Measurements from ENCODE around the gene CFAP77.

The CFAP77 gene

GRCh38 chr9:132590037-132590317 lies 180.0 kb downstream of the CFAP77 start:
- Histone ChIP-seq H3K9ac (ENCODE audit: low read depth in 1 of 2, low read length in 2 of 2) (no peak overlapping the region), H3K4me1 (ENCODE audit: control insufficient read depth in 1 of 2, insufficient read depth in 2 of 2, low read length in 2 of 2) (no peaks in the 10 kb centered on the region), H3K4me3 (ENCODE audit: low read depth in 1 of 2, low read length in 2 of 2) (no peak overlapping the region), H3K27ac (ENCODE audit: low read depth, low read length) (no peak overlapping the region), H3K27me3 (ENCODE audit: control insufficient read depth in 1 of 2, insufficient read depth in 2 of 2, low read length in 2 of 2) (peaks cover 56 to 61% of the 10 kb centered on the region in 2 donors), H3K9me3 (ENCODE audit: control insufficient read depth in 1 of 2, low read length in 2 of 2) (no peaks in the 10 kb centered on the region), H3K36me3 (ENCODE audit: control insufficient read depth in 1 of 2, insufficient read depth in 2 of 2, low read length in 2 of 2) (peaks cover 0 to 13% of the 10 kb centered on the region in 2 donors)

DNA sequence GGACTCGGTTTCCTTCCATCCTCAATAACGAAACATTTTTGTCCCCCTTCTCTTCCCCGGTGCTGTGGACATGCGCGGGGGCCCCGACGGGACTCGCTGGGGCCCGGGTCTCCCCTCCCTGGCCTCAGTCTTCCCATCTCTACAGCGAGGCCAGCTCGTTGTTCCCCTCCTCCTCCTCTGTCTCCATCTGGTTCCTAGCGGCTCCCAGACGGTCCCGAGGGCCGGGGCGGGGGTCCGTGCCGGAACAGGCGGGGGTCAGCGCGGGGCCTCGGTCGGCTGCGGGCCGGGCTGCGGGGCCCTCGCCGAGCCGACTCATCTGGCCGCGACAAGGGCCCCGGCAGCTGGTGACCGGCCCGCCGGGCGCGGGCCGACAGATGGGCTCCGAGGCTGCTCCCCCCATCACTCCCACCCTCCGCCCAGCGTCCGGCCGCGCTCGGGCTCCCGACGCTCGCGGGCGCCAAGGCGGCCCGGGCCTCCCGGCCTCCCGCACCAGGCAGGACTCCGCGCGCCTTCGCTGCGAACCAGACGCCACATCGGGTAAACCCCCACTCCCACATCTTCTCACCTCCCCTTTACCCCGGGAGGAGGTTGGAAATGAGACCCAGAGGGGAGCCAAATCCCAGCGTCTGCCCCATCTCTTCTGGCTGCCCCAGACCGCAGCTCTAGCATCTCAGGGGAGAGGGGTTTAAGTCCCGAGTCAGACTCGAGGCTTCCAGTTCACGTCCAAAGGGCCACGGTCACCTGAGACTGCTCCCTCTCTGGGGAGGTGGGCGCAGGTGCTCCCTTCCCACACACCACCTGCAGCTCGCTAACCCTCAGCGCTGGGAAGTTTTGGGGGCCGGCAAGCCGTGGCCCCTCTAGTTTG lies 180.5 kb downstream of the CFAP77 start:
- Histone ChIP-seq H3K27me3 (ENCODE audit: control insufficient read depth in 1 of 2, insufficient read depth in 2 of 2, low read length in 2 of 2) (peaks cover 50 to 55% of the 10 kb centered on the region in 2 donors), H3K4me1 (ENCODE audit: control insufficient read depth in 1 of 2, insufficient read depth in 2 of 2, low read length in 2 of 2) (no peaks in the 10 kb centered on the region), H3K27ac (ENCODE audit: low read depth, low read length) (no peak overlapping the region), H3K9ac (ENCODE audit: low read depth in 1 of 2, low read length in 2 of 2) (no peak overlapping the region), H3K36me3 (ENCODE audit: control insufficient read depth in 1 of 2, insufficient read depth in 2 of 2, low read length in 2 of 2) (peaks cover 0 to 13% of the 10 kb centered on the region in 2 donors), H3K9me3 (ENCODE audit: control insufficient read depth in 1 of 2, low read length in 2 of 2) (no peaks in the 10 kb centered on the region), H3K4me3 (ENCODE audit: low read depth in 1 of 2, low read length in 2 of 2) (no peak overlapping the region)

DNA sequence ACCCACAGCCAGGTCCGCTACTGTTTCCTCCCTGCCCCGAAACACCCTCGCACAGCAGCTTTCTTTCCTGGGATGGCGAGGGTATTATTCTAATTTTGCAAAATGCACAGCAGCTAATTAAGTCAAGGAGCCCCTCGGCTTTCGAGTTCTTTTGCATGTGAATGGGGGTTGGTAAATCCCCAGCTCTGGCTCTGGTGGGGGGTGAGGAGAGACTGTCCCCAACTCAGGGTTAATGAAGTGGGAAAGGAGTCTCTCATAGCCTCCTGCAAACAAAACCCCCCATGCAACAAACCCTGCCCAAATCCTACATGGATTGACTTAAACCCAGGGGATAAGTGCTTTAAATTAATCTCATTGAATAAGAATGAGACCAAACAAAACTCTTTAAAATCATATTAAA lies 181.2 kb downstream of the CFAP77 start:
- Histone ChIP-seq H3K27me3 (ENCODE audit: control insufficient read depth in 1 of 2, insufficient read depth in 2 of 2, low read length in 2 of 2) (peaks cover 44 to 48% of the 10 kb centered on the region in 2 donors), H3K36me3 (ENCODE audit: control insufficient read depth in 1 of 2, insufficient read depth in 2 of 2, low read length in 2 of 2) (peaks cover 0 to 13% of the 10 kb centered on the region in 2 donors), H3K4me1 (ENCODE audit: control insufficient read depth in 1 of 2, insufficient read depth in 2 of 2, low read length in 2 of 2) (no peaks in the 10 kb centered on the region), H3K9ac (ENCODE audit: low read depth in 1 of 2, low read length in 2 of 2) (no peak overlapping the region), H3K9me3 (ENCODE audit: control insufficient read depth in 1 of 2, low read length in 2 of 2) (no peaks in the 10 kb centered on the region), H3K4me3 (ENCODE audit: low read depth in 1 of 2, low read length in 2 of 2) (no peak overlapping the region), H3K27ac (ENCODE audit: low read depth, low read length) (no peak overlapping the region)

DNA sequence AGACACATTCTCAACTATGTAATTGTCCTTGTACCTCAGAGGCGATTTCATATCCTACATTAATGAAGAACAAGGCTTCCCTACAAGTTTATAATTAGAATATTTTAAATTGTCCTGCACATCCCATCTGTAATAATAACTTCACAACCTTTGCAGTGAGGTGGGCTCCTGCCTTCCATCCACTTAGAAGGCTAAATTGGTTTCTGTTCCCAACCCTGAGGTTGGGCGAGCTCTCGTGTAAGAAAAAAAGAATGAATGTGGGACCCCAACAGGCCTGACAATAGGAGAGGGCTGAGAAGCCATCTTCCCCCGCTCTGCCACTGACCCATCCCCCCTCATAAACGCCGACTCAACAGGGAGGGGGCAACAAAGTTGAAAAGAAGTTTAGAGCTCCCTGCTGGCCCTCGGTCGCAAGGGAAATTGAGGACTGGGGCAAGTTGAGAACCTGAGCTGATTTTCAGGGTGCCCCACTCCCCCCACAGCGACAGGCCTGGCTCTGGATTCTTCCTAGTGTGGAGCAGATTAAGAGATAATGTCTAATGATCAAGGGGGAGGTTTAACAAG lies 181.8 kb downstream of the CFAP77 start:
- Histone ChIP-seq H3K4me1 (ENCODE audit: control insufficient read depth in 1 of 2, insufficient read depth in 2 of 2, low read length in 2 of 2) (no peaks in the 10 kb centered on the region), H3K4me3 (ENCODE audit: low read depth in 1 of 2, low read length in 2 of 2) (no peak overlapping the region), H3K27ac (ENCODE audit: low read depth, low read length) (no peak overlapping the region), H3K9ac (ENCODE audit: low read depth in 1 of 2, low read length in 2 of 2) (no peak overlapping the region), H3K36me3 (ENCODE audit: control insufficient read depth in 1 of 2, insufficient read depth in 2 of 2, low read length in 2 of 2) (peaks cover 0 to 13% of the 10 kb centered on the region in 2 donors), H3K27me3 (ENCODE audit: control insufficient read depth in 1 of 2, insufficient read depth in 2 of 2, low read length in 2 of 2) (peaks cover 38 to 43% of the 10 kb centered on the region in 2 donors), H3K9me3 (ENCODE audit: control insufficient read depth in 1 of 2, low read length in 2 of 2) (no peaks in the 10 kb centered on the region)

- no peaks in the 10 kb centered on the region for H3K4me1 ChIP-seq (ENCODE audit: control insufficient read depth in 1 of 2, insufficient read depth in 2 of 2, low read length in 2 of 2)
- peaks cover 31 to 39% of the 10 kb centered on the region in 2 donors for H3K27me3 ChIP-seq (ENCODE audit: control insufficient read depth in 1 of 2, insufficient read depth in 2 of 2, low read length in 2 of 2)
- no peaks in the 10 kb centered on the region for H3K9me3 ChIP-seq (ENCODE audit: control insufficient read depth in 1 of 2, low read length in 2 of 2)
- no peak overlapping the region for H3K4me3 ChIP-seq (ENCODE audit: low read depth in 1 of 2, low read length in 2 of 2)
- no peak overlapping the region for H3K9ac ChIP-seq (ENCODE audit: low read depth in 1 of 2, low read length in 2 of 2)
- H3K27ac ChIP-seq (ENCODE audit: low read depth, low read length): no peak overlapping the region
- peaks cover 0 to 14% of the 10 kb centered on the region in 2 donors for H3K36me3 ChIP-seq (ENCODE audit: control insufficient read depth in 1 of 2, insufficient read depth in 2 of 2, low read length in 2 of 2)
Measured at GRCh38 chr9:132592451-132592850, 182.4 kb downstream of the CFAP77 start.

GRCh38 chr9:132594412-132594811 lies 184.4 kb downstream of the CFAP77 start:
- no peak overlapping the region for H3K27ac ChIP-seq (ENCODE audit: low read depth, low read length)
- H3K4me1 ChIP-seq (ENCODE audit: control insufficient read depth in 1 of 2, insufficient read depth in 2 of 2, low read length in 2 of 2): no peaks in the 10 kb centered on the region
- no peaks in the 10 kb centered on the region for H3K9me3 ChIP-seq (ENCODE audit: control insufficient read depth in 1 of 2, low read length in 2 of 2)
- H3K4me3 ChIP-seq (ENCODE audit: low read depth in 1 of 2, low read length in 2 of 2): no peak overlapping the region
- H3K27me3 ChIP-seq (ENCODE audit: control insufficient read depth in 1 of 2, insufficient read depth in 2 of 2, low read length in 2 of 2): peaks cover 14 to 19% of the 10 kb centered on the region in 2 donors
- H3K36me3 ChIP-seq (ENCODE audit: control insufficient read depth in 1 of 2, insufficient read depth in 2 of 2, low read length in 2 of 2): peaks cover 0 to 18% of the 10 kb centered on the region in 2 donors
- H3K9ac ChIP-seq (ENCODE audit: low read depth in 1 of 2, low read length in 2 of 2): no peak overlapping the region

GRCh38 chr9:132595319-132595718 lies 185.3 kb downstream of the CFAP77 start:
- Histone ChIP-seq H3K27ac (ENCODE audit: low read depth, low read length) (no peak overlapping the region), H3K9ac (ENCODE audit: low read depth in 1 of 2, low read length in 2 of 2) (no peak overlapping the region), H3K27me3 (ENCODE audit: control insufficient read depth in 1 of 2, insufficient read depth in 2 of 2, low read length in 2 of 2) (peaks cover 11 to 15% of the 10 kb centered on the region in 2 donors), H3K4me1 (ENCODE audit: control insufficient read depth in 1 of 2, insufficient read depth in 2 of 2, low read length in 2 of 2) (no peaks in the 10 kb centered on the region), H3K36me3 (ENCODE audit: control insufficient read depth in 1 of 2, insufficient read depth in 2 of 2, low read length in 2 of 2) (peaks cover 0 to 23% of the 10 kb centered on the region in 2 donors), H3K4me3 (ENCODE audit: low read depth in 1 of 2, low read length in 2 of 2) (no peak overlapping the region), H3K9me3 (ENCODE audit: control insufficient read depth in 1 of 2, low read length in 2 of 2) (no peaks in the 10 kb centered on the region)

- Histone ChIP-seq H3K4me3 (ENCODE audit: low read depth in 1 of 2, low read length in 2 of 2) (no peak overlapping the region), H3K27me3 (ENCODE audit: control insufficient read depth in 1 of 2, insufficient read depth in 2 of 2, low read length in 2 of 2) (peaks cover 5 to 7% of the 10 kb centered on the region in 2 donors), H3K36me3 (ENCODE audit: control insufficient read depth in 1 of 2, insufficient read depth in 2 of 2, low read length in 2 of 2) (peaks cover 2 to 26% of the 10 kb centered on the region in 2 donors), H3K9me3 (ENCODE audit: control insufficient read depth in 1 of 2, low read length in 2 of 2) (no peaks in the 10 kb centered on the region), H3K27ac (ENCODE audit: low read depth, low read length) (no peak overlapping the region), H3K9ac (ENCODE audit: low read depth in 1 of 2, low read length in 2 of 2) (no peak overlapping the region), H3K4me1 (ENCODE audit: control insufficient read depth in 1 of 2, insufficient read depth in 2 of 2, low read length in 2 of 2) (no peaks in the 10 kb centered on the region)
Measured at GRCh38 chr9:132596200-132596599, 186.2 kb downstream of the CFAP77 start.

GRCh38 chr9:132597073-132597775 lies 187.2 kb downstream of the CFAP77 start:
- no peak overlapping the region for H3K9ac ChIP-seq (ENCODE audit: low read depth in 1 of 2, low read length in 2 of 2)

GRCh38 chr9:132600326-132600984 lies 190.4 kb downstream of the CFAP77 start:
- H3K4me3 ChIP-seq (ENCODE audit: low read depth in 1 of 2, low read length in 2 of 2): no peak overlapping the region
- no peaks in the 10 kb centered on the region for H3K27me3 ChIP-seq (ENCODE audit: control insufficient read depth in 1 of 2, insufficient read depth in 2 of 2, low read length in 2 of 2)
- no peak overlapping the region for H3K27ac ChIP-seq (ENCODE audit: low read depth, low read length)
- H3K36me3 ChIP-seq (ENCODE audit: control insufficient read depth in 1 of 2, insufficient read depth in 2 of 2, low read length in 2 of 2): peaks cover 11 to 31% of the 10 kb centered on the region in 2 donors
- H3K9ac ChIP-seq (ENCODE audit: low read depth in 1 of 2, low read length in 2 of 2): no peak overlapping the region
- H3K4me1 ChIP-seq (ENCODE audit: control insufficient read depth in 1 of 2, insufficient read depth in 2 of 2, low read length in 2 of 2): no peaks in the 10 kb centered on the region
- no peaks in the 10 kb centered on the region for H3K9me3 ChIP-seq (ENCODE audit: control insufficient read depth in 1 of 2, low read length in 2 of 2)

More at GRCh38 chr9:132597073-132597775, 187.2 kb downstream of the CFAP77 start:
- no peaks in the 10 kb centered on the region for H3K27me3 ChIP-seq (ENCODE audit: control insufficient read depth in 1 of 2, insufficient read depth in 2 of 2, low read length in 2 of 2)
- no peaks in the 10 kb centered on the region for H3K9me3 ChIP-seq (ENCODE audit: control insufficient read depth in 1 of 2, low read length in 2 of 2)
- peaks cover 7 to 31% of the 10 kb centered on the region in 2 donors for H3K36me3 ChIP-seq (ENCODE audit: control insufficient read depth in 1 of 2, insufficient read depth in 2 of 2, low read length in 2 of 2)
- H3K27ac ChIP-seq (ENCODE audit: low read depth, low read length): no peak overlapping the region
- no peak overlapping the region for H3K4me3 ChIP-seq (ENCODE audit: low read depth in 1 of 2, low read length in 2 of 2)
- no peaks in the 10 kb centered on the region for H3K4me1 ChIP-seq (ENCODE audit: control insufficient read depth in 1 of 2, insufficient read depth in 2 of 2, low read length in 2 of 2)
